B cell (primary cell): ENCODE data around the gene HDGFL2.

Experiments
- EZH2 ChIP-seq: IDR thresholded peaks from 2 replicates; pipeline ENCODE4 v1.6.1; 2012; ENCODE audit warnings: borderline replicate concordance, low read depth, mild to moderate bottlenecking, moderate library complexity, low read length; ENCODE audit not compliant: insufficient read depth, poor library complexity, severe bottlenecking
- TF ChIP-seq, protein P1 (sequence below): fragments of 200-600 bp; IDR thresholded peaks from one replicate; pipeline ENCODE4 v1.8.0; 2022; ENCODE audit warnings: antibody characterized with exemption, mild to moderate bottlenecking

DNA sequence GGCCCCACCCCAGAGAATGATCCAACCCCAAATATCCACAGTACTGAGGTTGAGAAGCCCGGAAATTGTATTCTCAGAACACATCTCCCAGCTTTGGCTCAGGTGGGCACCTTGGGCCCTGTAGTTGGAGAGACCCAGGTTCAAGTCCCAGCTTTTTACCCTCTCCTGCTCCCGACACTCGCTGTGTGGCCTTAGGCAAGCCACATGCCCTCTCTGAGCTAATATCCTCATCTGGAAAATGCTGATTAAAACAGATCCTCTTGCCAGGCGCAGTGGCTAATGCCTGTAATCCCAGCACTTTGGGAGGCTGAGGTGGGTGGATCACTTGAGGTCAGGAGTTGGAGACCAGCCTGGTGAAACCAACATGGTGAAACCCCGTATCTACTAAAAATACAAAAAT is 43.6 kb downstream of the HDGFL2 start:
- TF ChIP-seq, protein P1, sequence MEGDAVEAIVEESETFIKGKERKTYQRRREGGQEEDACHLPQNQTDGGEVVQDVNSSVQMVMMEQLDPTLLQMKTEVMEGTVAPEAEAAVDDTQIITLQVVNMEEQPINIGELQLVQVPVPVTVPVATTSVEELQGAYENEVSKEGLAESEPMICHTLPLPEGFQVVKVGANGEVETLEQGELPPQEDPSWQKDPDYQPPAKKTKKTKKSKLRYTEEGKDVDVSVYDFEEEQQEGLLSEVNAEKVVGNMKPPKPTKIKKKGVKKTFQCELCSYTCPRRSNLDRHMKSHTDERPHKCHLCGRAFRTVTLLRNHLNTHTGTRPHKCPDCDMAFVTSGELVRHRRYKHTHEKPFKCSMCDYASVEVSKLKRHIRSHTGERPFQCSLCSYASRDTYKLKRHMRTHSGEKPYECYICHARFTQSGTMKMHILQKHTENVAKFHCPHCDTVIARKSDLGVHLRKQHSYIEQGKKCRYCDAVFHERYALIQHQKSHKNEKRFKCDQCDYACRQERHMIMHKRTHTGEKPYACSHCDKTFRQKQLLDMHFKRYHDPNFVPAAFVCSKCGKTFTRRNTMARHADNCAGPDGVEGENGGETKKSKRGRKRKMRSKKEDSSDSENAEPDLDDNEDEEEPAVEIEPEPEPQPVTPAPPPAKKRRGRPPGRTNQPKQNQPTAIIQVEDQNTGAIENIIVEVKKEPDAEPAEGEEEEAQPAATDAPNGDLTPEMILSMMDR, result no peak
- no peak for TF ChIP-seq EZH2
